GM12878 (cell line): ENCODE results near the gene GIPC1. TPM values are rescaled to one million over a fixed set of nuclear protein-coding genes. Genes with fewer than 3 reads are reported as not detected.

Experiments
- ATAC-seq: fragments of 200-7000 bp; cut with Tn5 transposase; 3 replicates; pipeline ENCODE4 v1.9.1; 2020; ENCODE audit warnings: mild to moderate bottlenecking, moderate library complexity
- BruUV-seq: library from RNA; stranded (reverse); fragments of 400-500 nt; replicated peaks from 2 replicates; lab custom pipeline; 2021; lab: Mats Ljungman, UMichigan
- CTCF ChIA-PET: fragments of 300-600 bp; sonication (Branson Sonifier 250); formaldehyde crosslinking; extraction: SDS; loops from one replicate; lab custom pipeline; 2021; ENCODE audit warnings: inconsistent platforms; lab: Yijun Ruan, JAX
- POLR2A ChIA-PET: fragments of 350-600 bp; formaldehyde crosslinking; extraction: SDS; loops from one replicate; lab custom pipeline; 2021; ENCODE audit warnings: inconsistent platforms; lab: Charles Lee
- RAD21 ChIA-PET: fragments of 300-600 bp; sonication (Branson Sonifier 250); formaldehyde crosslinking; loops from one replicate; lab custom pipeline; 2023; ENCODE audit warnings: antibody characterized with exemption; ENCODE audit not compliant: unreplicated experiment; lab: Charles Lee
- SMC1A ChIA-PET: fragments of 300-600 bp; sonication (Branson Sonifier 250); formaldehyde crosslinking; loops from one replicate; lab custom pipeline; 2023; ENCODE audit not compliant: unreplicated experiment, uncharacterized antibody; lab: Charles Lee
- DNase-seq: peaks from one replicate; pipeline ENCODE4 v3.0.0-alpha.2; 2011; ENCODE audit warnings: low read depth, low spot score
- FAIRE-seq: peaks from 3 replicates; lab custom pipeline; 2011; peaks lifted over from hg19 to GRCh38; lab: Jason Lieb, UNC
- H2AFZ ChIP-seq: 2 replicates; pipeline ENCODE4 v1.6.0; 2011; ENCODE audit warnings: low read depth, low read length, control low read depth; ENCODE audit not compliant: control insufficient read depth
- H3K27ac ChIP-seq: 2 replicates; pipeline ENCODE4 v1.5.1; 2011; ENCODE audit warnings: control low read depth; ENCODE audit not compliant: control insufficient read depth, insufficient read depth
- H3K27me3 ChIP-seq, 2 experiments: replicated peaks in 1 of 2; 2 replicates each; pipeline versions ENCODE4 v1.6.0 to v1.6.1; 2011; ENCODE audit warnings: low read length in 1 of 2; ENCODE audit not compliant: control insufficient read depth in 2 of 2, insufficient read depth in 2 of 2
- H3K36me3 ChIP-seq, 2 experiments: 2 replicates each; pipeline ENCODE4 v1.5.1; 2011; ENCODE audit warnings: low read length in 1 of 2; ENCODE audit not compliant: control insufficient read depth in 2 of 2, insufficient read depth in 2 of 2
- H3K4me1 ChIP-seq: 2 replicates; pipeline ENCODE4 v1.6.1; 2011; ENCODE audit warnings: mild to moderate bottlenecking, low read length, moderate library complexity, mixed read lengths; ENCODE audit not compliant: control insufficient read depth, insufficient read depth
- H3K4me2 ChIP-seq: 2 replicates; pipeline ENCODE4 v1.6.0; 2011; ENCODE audit warnings: control low read depth; ENCODE audit not compliant: control insufficient read depth, insufficient read depth
- H3K4me3 ChIP-seq: fragments of 200-600 bp; sonication (generic); 2 replicates; pipeline ENCODE4 v1.5.1; 2016
- H3K79me2 ChIP-seq: 2 replicates; pipeline ENCODE4 v1.6.0; 2011; ENCODE audit warnings: low read length; ENCODE audit not compliant: control insufficient read depth, insufficient read depth
- H3K9ac ChIP-seq: 2 replicates; pipeline ENCODE4 v1.8.0; 2011; ENCODE audit warnings: low read length, control low read depth, mixed read lengths; ENCODE audit not compliant: control insufficient read depth, insufficient read depth
- H3K9me3 ChIP-seq: replicated peaks from 3 replicates; pipeline ENCODE4 v1.5.1; 2011; ENCODE audit warnings: mild to moderate bottlenecking, low read length; ENCODE audit not compliant: control insufficient read depth, insufficient read depth
- H4K20me1 ChIP-seq: 2 replicates; pipeline ENCODE4 v1.6.0; 2011; ENCODE audit not compliant: control insufficient read depth, insufficient read depth
- ZBTB40 ChIP-seq: fragments of 450-650 bp; IDR thresholded peaks from 2 replicates; pipeline ENCODE4 v1.6.1; 2016; ENCODE audit warnings: mild to moderate bottlenecking, moderate library complexity, borderline replicate concordance
- ZZZ3 ChIP-seq: IDR thresholded peaks from 2 replicates; pipeline ENCODE4 v1.6.1; 2011; ENCODE audit warnings: low read depth; ENCODE audit not compliant: control insufficient read depth, insufficient read length
- WGBS: methylation state at CpG from one replicate; pipeline ENCODE4 v1.1.6; 2016; ENCODE audit warnings: low lambda C conversion rate; ENCODE audit not compliant: insufficient replicate concordance, insufficient coverage; ENCODE audit errors: missing lambda C conversion rate; 5-methylcytosine and 5-hydroxymethylcytosine counted together
- in situ Hi-C: fragments of 300-500 bp; cut with MboI; formaldehyde crosslinking; loops from 9 replicates; pipeline ENCODE4 v1.14.3; 2018; ENCODE audit warnings: mixed read lengths
- intact Hi-C: fragments of 100-400 bp; cut with micrococcal nuclease; formaldehyde crosslinking; loops from one replicate; pipeline ENCODE4 v1.14.2; 2022; ENCODE audit not compliant: unreplicated experiment
- polyA plus RNA-seq, 11 experiments: library from polyadenylated mRNA; depleted of rRNA in 4 of 11; unstranded in 6 of 11; stranded (reverse) in 5 of 11; fragments of >200 nt; fragmentation: Nextera tagmentation in 4 of 11; fragmentation: Illumina TruSeq in 1 of 11; extraction: Ambion mirVana in 4 of 11; extraction: Trizol in 1 of 11; gene quantifications; 1 replicate in 1 of 11; 2 replicates in 10 of 11; pipeline versions ENCODE4 v1.2.1 to v1.2.3, GENCODE V29; 2011 to 2016; ENCODE audit warnings: inconsistent platforms in 2 of 11, missing spikeins in 2 of 11, low read depth in 1 of 11
- total RNA-seq, 4 experiments: library from RNA; depleted of rRNA in 3 of 4; stranded (reverse); fragments of >200 nt in 3 of 4; fragmentation: Illumina TruSeq in 1 of 4; extraction: Trizol in 1 of 4; gene quantifications; 2 replicates each; pipeline versions ENCODE4 v1.2.1 to v1.2.3, GENCODE V29; 2013 to 2021

Gene GIPC1
- total and polyA plus RNA-seq, 10 of the 15 experiments (the other 5 are each of a cell fraction or from before 2014, with no cell fraction given): 0.47 to 24.1 (median 13.6) TPM

DNA sequence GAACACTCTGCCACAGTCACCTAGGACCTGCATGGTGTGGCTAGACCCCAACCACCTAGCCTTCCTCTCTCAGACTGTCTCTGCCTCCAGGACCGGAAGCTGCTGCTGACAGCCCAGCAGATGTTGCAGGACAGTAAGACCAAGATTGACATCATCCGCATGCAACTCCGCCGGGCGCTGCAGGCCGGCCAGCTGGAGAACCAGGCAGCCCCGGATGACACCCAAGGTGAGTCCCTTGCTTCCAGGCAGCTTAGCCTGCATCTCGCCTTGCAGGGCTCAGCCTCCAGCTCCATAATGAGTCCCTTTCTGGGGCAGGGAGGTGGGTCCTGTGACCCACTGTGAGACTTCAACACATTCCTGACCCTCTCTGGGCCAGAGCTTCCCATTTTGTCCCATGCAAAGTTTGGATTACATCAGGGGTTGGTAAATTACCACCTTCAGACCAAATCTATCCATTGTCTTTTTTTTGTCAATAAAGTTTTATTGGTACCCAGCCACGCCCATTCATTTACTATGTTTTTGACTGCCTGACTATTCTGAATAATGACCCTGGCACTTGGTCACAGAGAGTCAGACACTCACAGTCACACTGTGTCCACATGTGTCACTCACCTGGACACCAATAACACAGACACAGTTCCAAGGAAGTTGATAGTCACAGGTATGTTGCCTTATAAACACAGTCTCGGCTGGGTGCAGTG, 49.4 kb downstream of the GIPC1 start:
- Histone ChIP-seq H3K4me1 (no peaks in the 10 kb centered on the region), H3K4me3 (no peak overlapping the region), H3K79me2 (peaks cover 3% of the 10 kb centered on the region; the same call in 1 of the 2 replicates), H3K36me3 (peaks cover 35 to 57% of the 10 kb centered on the region in 2 experiments), H3K27ac (no peak overlapping the region), H3K27me3 (no peaks in the 10 kb centered on the region), H2AFZ (no peak overlapping the region), H4K20me1 (no peaks in the 10 kb centered on the region; the same call in 1 of the 2 replicates), H3K9me3 (no peaks in the 10 kb centered on the region; the same call in 2 of the 3 replicates), H3K4me2 (no peak overlapping the region), H3K9ac (no peak overlapping the region)
- intact Hi-C loops: no loop called here
- ChIA-PET SMC1A (no interaction called here), CTCF (interaction anchor here (0.7 to 0.8 kb wide), 2 partner anchors 14 to 33 kb away, joined by 3 read pairs; no protein-coding TSS in a partner anchor), RAD21 (interaction anchor here (0.6 kb wide), 1 partner anchor 310 kb away, joined by 3 read pairs; no protein-coding TSS in a partner anchor), POLR2A (no interaction called here)
- TF ChIP-seq ZBTB40 (peak; percentile 89), ZZZ3 (no peak)
- ATAC-seq (no peak), FAIRE-seq (no peak), DNase-seq (no peak)
- in situ Hi-C loops: no loop called here
- 99% methylated on average over 10 of the region's 10 CpGs for WGBS
- BruUV-seq: no TSS peak
